Stimulated activated CD8-positive, alpha-beta memory T cell treated with anti-CD3 and anti-CD28 coated beads, Interleukin-4, amount 100 ng/mL, for 24 hours (primary cell): Measurements from ENCODE around the gene GYS1.
"Not testable (repeated sequence)": the region's sequence is repeated elsewhere in the genome, so short reads cannot be mapped to it uniquely, and the experiment has no call there.

Experiments
- DNase-seq: peaks from one replicate; pipeline ENCODE4 v3.0.0-alpha.2; 2020; ENCODE audit warnings: low read depth

GYS1 gene

GRCh38 chr19:48938256-48938655 is 54.9 kb downstream of the GYS1 start:
- no peak for DNase-seq

- no peak for DNase-seq
Observed at GRCh38 chr19:48935864-48936263, 57.2 kb downstream of the GYS1 start.

- no peak for DNase-seq
Observed at GRCh38 chr19:48934837-48935236, 58.3 kb downstream of the GYS1 start.

- DNase-seq = peak; percentile 63
Observed at GRCh38 chr19:48933382-48933932, 59.7 kb downstream of the GYS1 start, which contains the start of gene DHDH. Gene DHDH, plus strand, starts transcription at chr19:48933699. Its CDS starts 23 bp downstream, at chr19:48933722.

GRCh38 chr19:48928164-48929025 is 64.7 kb downstream of the GYS1 start:
- DNase-seq = no peak

GRCh38 chr19:48927692-48928091 is 65.4 kb downstream of the GYS1 start:
- DNase-seq = not testable (repeated sequence)

- no peak for DNase-seq
Observed at GRCh38 chr19:48926909-48927308, 66.2 kb downstream of the GYS1 start.

- DNase-seq = not testable (repeated sequence)
Observed at GRCh38 chr19:48925890-48926289, 67.2 kb downstream of the GYS1 start.

- DNase-seq = no peak
Observed at GRCh38 chr19:48925240-48925843, 67.8 kb downstream of the GYS1 start.

GRCh38 chr19:48922548-48923490 is 70.3 kb downstream of the GYS1 start:
- no peak for DNase-seq

- no peak for DNase-seq
Observed at GRCh38 chr19:48921721-48922500, 71.2 kb downstream of the GYS1 start.

- DNase-seq = no peak
Observed at GRCh38 chr19:48920949-48921348, 72.2 kb downstream of the GYS1 start.

- not testable (repeated sequence) for DNase-seq
Observed at GRCh38 chr19:48919271-48919670, 73.8 kb downstream of the GYS1 start.

GRCh38 chr19:48918801-48919247 is 74.3 kb downstream of the GYS1 start:
- DNase-seq = no peak
